K562 (cell line): Measurements from ENCODE around the gene ANKRD13A.

Experiments
- BHLHE40 ChIP-seq: IDR thresholded peaks from 2 replicates; pipeline ENCODE4 v1.6.1; 2011; ENCODE audit warnings: low read length, improper control_type of control experiment
- E2F1 ChIP-seq: sonication (generic); formaldehyde crosslinking; IDR thresholded peaks from 2 replicates; pipeline ENCODE4 v1.8.1; 2023; ENCODE audit warnings: mild to moderate bottlenecking, missing genetic modification reagents, moderate library complexity
- POLR2A ChIP-seq: fragments of 450-650 bp; conservative IDR thresholded peaks from 2 replicates; pipeline ENCODE4 v1.6.1; 2016
- TCF3 ChIP-seq: sonication (generic); formaldehyde crosslinking; IDR thresholded peaks from 2 replicates; pipeline ENCODE4 v1.4.0; 2020; ENCODE audit warnings: mild to moderate bottlenecking, missing genetic modification reagents
- TEAD1 ChIP-seq, 2 experiments: fragments of 450-650 bp in 1 of 2; sonication (generic) in 1 of 2; formaldehyde crosslinking; IDR thresholded peaks; 2 replicates each; pipeline versions ENCODE4 v1.4.0 to v1.8.0; 2020 to 2022; ENCODE audit warnings: mild to moderate bottlenecking in 2 of 2, missing genetic modification reagents in 1 of 2
- ZBTB8A ChIP-seq: fragments of 450-650 bp; IDR thresholded peaks from 2 replicates; pipeline ENCODE4 v1.6.1; 2018; ENCODE audit warnings: mild to moderate bottlenecking, moderate library complexity; ENCODE audit not compliant: partially characterized antibody
- ZNF121 ChIP-seq: sonication (generic); formaldehyde crosslinking; conservative IDR thresholded peaks from 2 replicates; pipeline ENCODE4 v1.8.0; 2022; ENCODE audit warnings: missing genetic modification reagents
- ZNF23 ChIP-seq: fragments of 250-450 bp; sonication (Bioruptor Pico); IDR thresholded peaks from 2 replicates; pipeline ENCODE4 v1.4.0; 2020; ENCODE audit warnings: mild to moderate bottlenecking
- ZNF511 ChIP-seq: sonication (generic); formaldehyde crosslinking; IDR thresholded peaks from 2 replicates; pipeline ENCODE4 v1.8.0; 2022; ENCODE audit warnings: mild to moderate bottlenecking, missing genetic modification reagents
- ZNF644 ChIP-seq: fragments of 200-800 bp; sonication (Bioruptor generic); IDR thresholded peaks from 2 replicates; pipeline ENCODE4 v1.6.1; 2016; ENCODE audit warnings: low read depth, missing genetic modification characterization, missing compliant biosample characterization
- ZNF766 ChIP-seq: fragments of 200-800 bp; sonication (Bioruptor generic); conservative IDR thresholded peaks from 2 replicates; pipeline ENCODE4 v1.6.1; 2016; ENCODE audit warnings: missing genetic modification characterization, missing compliant biosample characterization
- TF ChIP-seq, protein P1 (sequence below): fragments of 200-600 bp; sonication (generic); IDR thresholded peaks from one replicate; pipeline ENCODE4 v1.6.1; 2012; ENCODE audit warnings: mild to moderate bottlenecking, low read depth, low read length, inconsistent platforms

DNA sequence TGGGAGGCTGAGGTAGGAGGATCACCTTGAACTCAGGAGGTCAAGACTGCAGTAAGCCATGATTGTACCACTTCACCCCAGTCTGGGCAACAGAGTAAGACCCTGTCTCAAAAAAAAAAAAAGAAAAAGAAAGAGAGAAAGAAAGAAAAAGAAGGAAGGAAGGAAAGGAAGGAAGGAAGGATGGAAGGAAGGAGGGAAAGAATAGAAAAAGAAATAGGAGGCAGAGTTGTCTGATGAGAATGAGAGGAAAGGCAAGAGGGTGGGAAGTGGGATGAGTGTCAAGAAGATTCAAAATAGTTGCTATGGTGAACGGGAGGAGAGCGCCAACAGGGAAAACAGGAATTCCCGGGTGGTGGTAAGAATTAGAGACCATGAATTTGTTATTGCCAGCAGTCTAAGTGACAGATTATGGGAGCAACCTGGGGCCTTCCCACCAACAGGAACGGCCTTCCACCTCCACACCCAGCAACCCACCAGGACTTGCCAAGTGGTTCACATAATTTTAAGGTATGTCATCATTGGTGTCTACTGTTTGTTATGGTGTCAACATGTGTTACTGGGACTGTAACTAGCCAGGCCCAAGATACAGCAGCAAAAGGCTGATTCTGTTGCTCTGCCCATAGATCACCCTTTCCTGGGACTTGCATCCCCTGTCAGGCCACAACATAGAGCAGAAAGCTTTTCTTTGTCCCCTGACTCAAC lies 85.2 kb downstream of the ANKRD13A start:
- TF ChIP-seq ZNF511 (CRISPR knock-in tag) (no peak), TEAD1 (CRISPR knock-in tag; IDR thresholded peaks at IDR 0.05) (no peak), ZNF766 (CRISPR knock-in tag) (no peak), ZNF644 (no peak), ZBTB8A (no peak), BHLHE40 (no peak), ZNF121 (CRISPR knock-in tag) (no peak), ZNF23 (CRISPR knock-in tag) (no peak), E2F1 (CRISPR knock-in tag) (no peak), POLR2A (no peak), TCF3 (no peak)
- TF ChIP-seq, protein P1, sequence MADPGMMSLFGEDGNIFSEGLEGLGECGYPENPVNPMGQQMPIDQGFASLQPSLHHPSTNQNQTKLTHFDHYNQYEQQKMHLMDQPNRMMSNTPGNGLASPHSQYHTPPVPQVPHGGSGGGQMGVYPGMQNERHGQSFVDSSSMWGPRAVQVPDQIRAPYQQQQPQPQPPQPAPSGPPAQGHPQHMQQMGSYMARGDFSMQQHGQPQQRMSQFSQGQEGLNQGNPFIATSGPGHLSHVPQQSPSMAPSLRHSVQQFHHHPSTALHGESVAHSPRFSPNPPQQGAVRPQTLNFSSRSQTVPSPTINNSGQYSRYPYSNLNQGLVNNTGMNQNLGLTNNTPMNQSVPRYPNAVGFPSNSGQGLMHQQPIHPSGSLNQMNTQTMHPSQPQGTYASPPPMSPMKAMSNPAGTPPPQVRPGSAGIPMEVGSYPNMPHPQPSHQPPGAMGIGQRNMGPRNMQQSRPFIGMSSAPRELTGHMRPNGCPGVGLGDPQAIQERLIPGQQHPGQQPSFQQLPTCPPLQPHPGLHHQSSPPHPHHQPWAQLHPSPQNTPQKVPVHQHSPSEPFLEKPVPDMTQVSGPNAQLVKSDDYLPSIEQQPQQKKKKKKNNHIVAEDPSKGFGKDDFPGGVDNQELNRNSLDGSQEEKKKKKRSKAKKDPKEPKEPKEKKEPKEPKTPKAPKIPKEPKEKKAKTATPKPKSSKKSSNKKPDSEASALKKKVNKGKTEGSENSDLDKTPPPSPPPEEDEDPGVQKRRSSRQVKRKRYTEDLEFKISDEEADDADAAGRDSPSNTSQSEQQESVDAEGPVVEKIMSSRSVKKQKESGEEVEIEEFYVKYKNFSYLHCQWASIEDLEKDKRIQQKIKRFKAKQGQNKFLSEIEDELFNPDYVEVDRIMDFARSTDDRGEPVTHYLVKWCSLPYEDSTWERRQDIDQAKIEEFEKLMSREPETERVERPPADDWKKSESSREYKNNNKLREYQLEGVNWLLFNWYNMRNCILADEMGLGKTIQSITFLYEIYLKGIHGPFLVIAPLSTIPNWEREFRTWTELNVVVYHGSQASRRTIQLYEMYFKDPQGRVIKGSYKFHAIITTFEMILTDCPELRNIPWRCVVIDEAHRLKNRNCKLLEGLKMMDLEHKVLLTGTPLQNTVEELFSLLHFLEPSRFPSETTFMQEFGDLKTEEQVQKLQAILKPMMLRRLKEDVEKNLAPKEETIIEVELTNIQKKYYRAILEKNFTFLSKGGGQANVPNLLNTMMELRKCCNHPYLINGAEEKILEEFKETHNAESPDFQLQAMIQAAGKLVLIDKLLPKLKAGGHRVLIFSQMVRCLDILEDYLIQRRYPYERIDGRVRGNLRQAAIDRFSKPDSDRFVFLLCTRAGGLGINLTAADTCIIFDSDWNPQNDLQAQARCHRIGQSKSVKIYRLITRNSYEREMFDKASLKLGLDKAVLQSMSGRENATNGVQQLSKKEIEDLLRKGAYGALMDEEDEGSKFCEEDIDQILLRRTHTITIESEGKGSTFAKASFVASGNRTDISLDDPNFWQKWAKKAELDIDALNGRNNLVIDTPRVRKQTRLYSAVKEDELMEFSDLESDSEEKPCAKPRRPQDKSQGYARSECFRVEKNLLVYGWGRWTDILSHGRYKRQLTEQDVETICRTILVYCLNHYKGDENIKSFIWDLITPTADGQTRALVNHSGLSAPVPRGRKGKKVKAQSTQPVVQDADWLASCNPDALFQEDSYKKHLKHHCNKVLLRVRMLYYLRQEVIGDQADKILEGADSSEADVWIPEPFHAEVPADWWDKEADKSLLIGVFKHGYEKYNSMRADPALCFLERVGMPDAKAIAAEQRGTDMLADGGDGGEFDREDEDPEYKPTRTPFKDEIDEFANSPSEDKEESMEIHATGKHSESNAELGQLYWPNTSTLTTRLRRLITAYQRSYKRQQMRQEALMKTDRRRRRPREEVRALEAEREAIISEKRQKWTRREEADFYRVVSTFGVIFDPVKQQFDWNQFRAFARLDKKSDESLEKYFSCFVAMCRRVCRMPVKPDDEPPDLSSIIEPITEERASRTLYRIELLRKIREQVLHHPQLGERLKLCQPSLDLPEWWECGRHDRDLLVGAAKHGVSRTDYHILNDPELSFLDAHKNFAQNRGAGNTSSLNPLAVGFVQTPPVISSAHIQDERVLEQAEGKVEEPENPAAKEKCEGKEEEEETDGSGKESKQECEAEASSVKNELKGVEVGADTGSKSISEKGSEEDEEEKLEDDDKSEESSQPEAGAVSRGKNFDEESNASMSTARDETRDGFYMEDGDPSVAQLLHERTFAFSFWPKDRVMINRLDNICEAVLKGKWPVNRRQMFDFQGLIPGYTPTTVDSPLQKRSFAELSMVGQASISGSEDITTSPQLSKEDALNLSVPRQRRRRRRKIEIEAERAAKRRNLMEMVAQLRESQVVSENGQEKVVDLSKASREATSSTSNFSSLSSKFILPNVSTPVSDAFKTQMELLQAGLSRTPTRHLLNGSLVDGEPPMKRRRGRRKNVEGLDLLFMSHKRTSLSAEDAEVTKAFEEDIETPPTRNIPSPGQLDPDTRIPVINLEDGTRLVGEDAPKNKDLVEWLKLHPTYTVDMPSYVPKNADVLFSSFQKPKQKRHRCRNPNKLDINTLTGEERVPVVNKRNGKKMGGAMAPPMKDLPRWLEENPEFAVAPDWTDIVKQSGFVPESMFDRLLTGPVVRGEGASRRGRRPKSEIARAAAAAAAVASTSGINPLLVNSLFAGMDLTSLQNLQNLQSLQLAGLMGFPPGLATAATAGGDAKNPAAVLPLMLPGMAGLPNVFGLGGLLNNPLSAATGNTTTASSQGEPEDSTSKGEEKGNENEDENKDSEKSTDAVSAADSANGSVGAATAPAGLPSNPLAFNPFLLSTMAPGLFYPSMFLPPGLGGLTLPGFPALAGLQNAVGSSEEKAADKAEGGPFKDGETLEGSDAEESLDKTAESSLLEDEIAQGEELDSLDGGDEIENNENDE = no peak
